HG03045 (cell line): Measurements from ENCODE around the gene PPIE.

Experiments used
- ATAC-seq: cut with Tn5 transposase; IDR thresholded peaks from one replicate; pipeline ENCODE4 v1.9.1; 2021; ENCODE audit warnings: mild to moderate bottlenecking, moderate library complexity; ENCODE audit not compliant: unreplicated experiment

The PPIE gene

GRCh38 chr1:39800471-39800835, 61.8 kb downstream of the PPIE start:
- ATAC-seq = no peak

- no peak for ATAC-seq
Measured at GRCh38 chr1:39802496-39803260, 64.0 kb downstream of the PPIE start.

GRCh38 chr1:39805385-39805784, 66.7 kb downstream of the PPIE start:
- ATAC-seq = no peak

GRCh38 chr1:39808784-39809517, 70.3 kb downstream of the PPIE start:
- ATAC-seq = no peak

- no peak for ATAC-seq
Measured at GRCh38 chr1:39812913-39813312, 74.2 kb downstream of the PPIE start.
